ENCODE measurements around the gene SBK1.

Gene SBK1

GRCh38 chr16:28263305-28263704 lies 29.0 kb upstream of the SBK1 start:
- DNase-seq (ENCODE audit: extremely low spot score) = no peak
- TF ChIP-seq FOXM1 (IDR thresholded peaks at IDR 0.05; ENCODE audit: borderline replicate concordance) (no peak), HDGF (IDR thresholded peaks at IDR 0.05; ENCODE audit: borderline replicate concordance) (no peak)
- ChIA-PET POLR2A (no interaction called here), CTCF (no interaction called here)

GRCh38 chr16:28264656-28265055 lies 27.7 kb upstream of the SBK1 start:
- no peak for DNase-seq (ENCODE audit: extremely low spot score)
- TF ChIP-seq BHLHE40 (IDR thresholded peaks at IDR 0.05; ENCODE audit: borderline replicate concordance) (no peak), HDGF (IDR thresholded peaks at IDR 0.05; ENCODE audit: borderline replicate concordance) (no peak), FOXK2 (IDR thresholded peaks at IDR 0.05) (no peak), ZNF384 (IDR thresholded peaks at IDR 0.05) (no peak), ARNT (IDR thresholded peaks at IDR 0.05) (no peak), FOXA1 (IDR thresholded peaks at IDR 0.05) (no peak), ELF4 (IDR thresholded peaks at IDR 0.05) (no peak), L3MBTL2 (conservative IDR thresholded peaks at IDR 0.05) (no peak), SUZ12 (IDR thresholded peaks at IDR 0.05) (no peak), NFRKB (IDR thresholded peaks at IDR 0.05) (no peak), PKNOX1 (IDR thresholded peaks at IDR 0.05) (no peak), CTBP1 (IDR thresholded peaks at IDR 0.05; ENCODE audit: borderline replicate concordance) (no peak), SP1 (IDR thresholded peaks at IDR 0.05) (no peak), TARDBP (IDR thresholded peaks at IDR 0.05) (no peak), FOXM1 (IDR thresholded peaks at IDR 0.05; ENCODE audit: borderline replicate concordance) (no peak), LEF1 (IDR thresholded peaks at IDR 0.05; ENCODE audit: borderline replicate concordance) (no peak)
- CTCF ChIA-PET = interaction anchor here (0.8 kb wide), 1 partner anchor 13 kb away, joined by 6 read pairs; no protein-coding TSS in a partner anchor
- POLR2A ChIA-PET = no interaction called here

- no peak for DNase-seq (ENCODE audit: extremely low spot score)
- no peak for TF ChIP-seq FOXA1 (IDR thresholded peaks at IDR 0.05)
- POLR2A ChIA-PET = no interaction called here
- CTCF ChIA-PET = interaction anchor here (0.8 kb wide), 1 partner anchor 12 kb away, joined by 3 read pairs; no protein-coding TSS in a partner anchor
Observed at GRCh38 chr16:28265822-28266221, 26.5 kb upstream of the SBK1 start.

GRCh38 chr16:28267356-28267755 lies 25.0 kb upstream of the SBK1 start:
- TF ChIP-seq TARDBP (IDR thresholded peaks at IDR 0.05) (no peak), FOXA1 (IDR thresholded peaks at IDR 0.05) (no peak), FOXK2 (IDR thresholded peaks at IDR 0.05) (no peak), PKNOX1 (IDR thresholded peaks at IDR 0.05) (no peak), ARNT (IDR thresholded peaks at IDR 0.05) (no peak), SP1 (IDR thresholded peaks at IDR 0.05) (no peak), BHLHE40 (IDR thresholded peaks at IDR 0.05; ENCODE audit: borderline replicate concordance) (no peak), SUZ12 (IDR thresholded peaks at IDR 0.05) (no peak), ELF4 (IDR thresholded peaks at IDR 0.05) (no peak), CTBP1 (IDR thresholded peaks at IDR 0.05; ENCODE audit: borderline replicate concordance) (no peak), HDGF (IDR thresholded peaks at IDR 0.05; ENCODE audit: borderline replicate concordance) (no peak), L3MBTL2 (conservative IDR thresholded peaks at IDR 0.05) (no peak)
- POLR2A ChIA-PET = no interaction called here
- CTCF ChIA-PET = no interaction called here
- no peak for DNase-seq (ENCODE audit: extremely low spot score)

GRCh38 chr16:28273511-28273910 lies 18.8 kb upstream of the SBK1 start:
- no peak for DNase-seq (ENCODE audit: extremely low spot score)
- no peak for TF ChIP-seq LEF1 (IDR thresholded peaks at IDR 0.05; ENCODE audit: borderline replicate concordance)
- no peak for TF ChIP-seq PKNOX1 (IDR thresholded peaks at IDR 0.05)
- no peak for TF ChIP-seq FOXA1 (IDR thresholded peaks at IDR 0.05)
- TF ChIP-seq TARDBP (IDR thresholded peaks at IDR 0.05) = no peak
- TF ChIP-seq CTBP1 (IDR thresholded peaks at IDR 0.05; ENCODE audit: borderline replicate concordance) = no peak
- TF ChIP-seq BHLHE40 (IDR thresholded peaks at IDR 0.05; ENCODE audit: borderline replicate concordance) = no peak
- TF ChIP-seq HDGF (IDR thresholded peaks at IDR 0.05; ENCODE audit: borderline replicate concordance) = no peak
- CTCF ChIA-PET = no interaction called here
- POLR2A ChIA-PET = no interaction called here

- ChIA-PET CTCF (interaction anchor here (0.9 to 1.2 kb wide), 2 partner anchors 42 to 47 kb away, joined by 3 to 5 read pairs; no protein-coding TSS in a partner anchor), POLR2A (interaction anchor here (0.9 kb wide), 1 partner anchor 47 kb away, joined by 3 read pairs; no protein-coding TSS in a partner anchor)
- TF ChIP-seq FOXK2 (IDR thresholded peaks at IDR 0.05) (no peak), TARDBP (IDR thresholded peaks at IDR 0.05) (no peak), PKNOX1 (IDR thresholded peaks at IDR 0.05) (no peak), ZNF384 (IDR thresholded peaks at IDR 0.05) (no peak), FOXM1 (IDR thresholded peaks at IDR 0.05; ENCODE audit: borderline replicate concordance) (no peak), ARNT (IDR thresholded peaks at IDR 0.05) (no peak), NFRKB (IDR thresholded peaks at IDR 0.05) (no peak), L3MBTL2 (conservative IDR thresholded peaks at IDR 0.05) (no peak), BHLHE40 (IDR thresholded peaks at IDR 0.05; ENCODE audit: borderline replicate concordance) (no peak), SP1 (IDR thresholded peaks at IDR 0.05) (no peak), SUZ12 (IDR thresholded peaks at IDR 0.05) (no peak), HDGF (IDR thresholded peaks at IDR 0.05; ENCODE audit: borderline replicate concordance) (no peak), FOXA1 (IDR thresholded peaks at IDR 0.05) (no peak), CTBP1 (IDR thresholded peaks at IDR 0.05; ENCODE audit: borderline replicate concordance) (no peak)
- no peak for DNase-seq (ENCODE audit: extremely low spot score)
Observed at GRCh38 chr16:28274676-28275075, 17.6 kb upstream of the SBK1 start.

Data from HEK293T (cell line).